Eye (tissue), 1 donor: ENCODE data around the gene SRSF9.
A peak's percentile ranks its signal among the peaks of the same experiment; 100 is the strongest.
"Not testable (repeated sequence)": the region's sequence is repeated elsewhere in the genome, so short reads cannot be mapped to it uniquely, and the experiment has no call there.

Source experiments
- DNase-seq: peaks from one replicate; pipeline ENCODE4 v3.0.0-alpha.2; 2015

SRSF9 gene

GRCh38 chr12:120481022-120481767, 11.6 kb upstream of the SRSF9 start:
- no peak for DNase-seq

GRCh38 chr12:120480211-120480610, 10.7 kb upstream of the SRSF9 start:
- no peak for DNase-seq

GRCh38 chr12:120479458-120479857, 9.9 kb upstream of the SRSF9 start:
- DNase-seq, result no peak

GRCh38 chr12:120475643-120476042, 6.1 kb upstream of the SRSF9 start:
- no peak for DNase-seq

- peak; percentile 30 for DNase-seq
Measured at GRCh38 chr12:120474616-120474960, 5.0 kb upstream of the SRSF9 start.

GRCh38 chr12:120473807-120474615, 4.5 kb upstream of the SRSF9 start:
- DNase-seq, result no peak

- DNase-seq, result no peak
Measured at GRCh38 chr12:120472521-120472920, 3.0 kb upstream of the SRSF9 start.

GRCh38 chr12:120470150-120470784, 719 bp upstream of the SRSF9 start:
- no peak for DNase-seq

- no peak for DNase-seq
Measured at GRCh38 chr12:120468821-120469449, 613 bp downstream of the SRSF9 start.

- DNase-seq, result peak; percentile 66
Measured at GRCh38 chr12:120468325-120468820, 1.2 kb downstream of the SRSF9 start.

- DNase-seq, result no peak
Measured at GRCh38 chr12:120467439-120467838, 2.1 kb downstream of the SRSF9 start.

GRCh38 chr12:120466560-120467315, 2.8 kb downstream of the SRSF9 start:
- peak; percentile 72 for DNase-seq

GRCh38 chr12:120465756-120466155, 3.8 kb downstream of the SRSF9 start:
- DNase-seq, result no peak

GRCh38 chr12:120463712-120464111, 5.8 kb downstream of the SRSF9 start:
- no peak for DNase-seq

- no peak for DNase-seq
Measured at GRCh38 chr12:120462099-120462640, 7.4 kb downstream of the SRSF9 start.

GRCh38 chr12:120460157-120460556, 9.4 kb downstream of the SRSF9 start:
- no peak for DNase-seq

- DNase-seq, result no peak
Measured at GRCh38 chr12:120457133-120457532, 12.4 kb downstream of the SRSF9 start.

- DNase-seq, result no peak
Measured at GRCh38 chr12:120455302-120455701, 14.2 kb downstream of the SRSF9 start.

- DNase-seq, result no peak
Measured at GRCh38 chr12:120453977-120454376, 15.6 kb downstream of the SRSF9 start.

- DNase-seq, result no peak
Measured at GRCh38 chr12:120453060-120453750, 16.3 kb downstream of the SRSF9 start.

- not testable (repeated sequence) for DNase-seq
Measured at GRCh38 chr12:120452524-120452923, 17.0 kb downstream of the SRSF9 start.
